ENCODE results near the gene RAPGEF5.

RAPGEF5 gene

DNA sequence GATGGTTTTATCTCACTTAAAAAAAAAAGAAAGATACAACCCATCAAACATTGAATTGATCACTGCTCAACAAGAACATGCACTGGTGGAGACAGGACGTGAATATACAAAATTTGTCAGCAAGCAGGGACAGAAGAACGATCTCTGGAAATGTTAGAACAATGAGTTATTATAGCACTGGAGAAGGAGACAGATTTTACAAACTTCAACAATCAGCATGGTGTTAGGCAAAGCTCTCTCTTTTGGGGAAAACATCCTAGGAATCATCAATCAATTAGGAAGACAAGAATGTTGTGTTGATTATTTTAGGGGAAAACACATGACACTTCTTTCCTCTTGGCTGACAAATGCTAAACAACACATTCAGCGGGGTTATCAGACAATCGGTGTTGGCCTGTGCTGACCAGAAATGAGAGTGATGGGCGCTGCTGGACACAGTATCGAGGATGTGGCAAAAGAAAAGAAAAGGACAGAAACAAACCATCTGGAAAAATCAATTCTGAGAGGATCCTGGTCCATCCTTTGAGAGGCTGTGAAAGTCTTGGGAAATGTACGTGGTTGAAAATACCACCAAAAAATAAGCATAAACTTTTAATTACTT, 103.9 kb downstream of the RAPGEF5 start:
- intact Hi-C loops (cut with DNase I; ENCODE audit: low total_unique reads): no loop called here
- DNase-seq: no peak

GRCh38 chr7:22252016-22252415, 104.9 kb downstream of the RAPGEF5 start:
- Histone ChIP-seq H3K27me3 (no peaks in the 10 kb centered on the region), H3K27ac (no peak overlapping the region), H3K9me3 (no peaks in the 10 kb centered on the region), H3K4me3 (no peak overlapping the region), H3K36me3 (no peaks in the 10 kb centered on the region), H3K4me1 (peaks cover 0 to 13% (median 1%) of the 10 kb centered on the region in 4 donors)
- TF ChIP-seq, protein P1, sequence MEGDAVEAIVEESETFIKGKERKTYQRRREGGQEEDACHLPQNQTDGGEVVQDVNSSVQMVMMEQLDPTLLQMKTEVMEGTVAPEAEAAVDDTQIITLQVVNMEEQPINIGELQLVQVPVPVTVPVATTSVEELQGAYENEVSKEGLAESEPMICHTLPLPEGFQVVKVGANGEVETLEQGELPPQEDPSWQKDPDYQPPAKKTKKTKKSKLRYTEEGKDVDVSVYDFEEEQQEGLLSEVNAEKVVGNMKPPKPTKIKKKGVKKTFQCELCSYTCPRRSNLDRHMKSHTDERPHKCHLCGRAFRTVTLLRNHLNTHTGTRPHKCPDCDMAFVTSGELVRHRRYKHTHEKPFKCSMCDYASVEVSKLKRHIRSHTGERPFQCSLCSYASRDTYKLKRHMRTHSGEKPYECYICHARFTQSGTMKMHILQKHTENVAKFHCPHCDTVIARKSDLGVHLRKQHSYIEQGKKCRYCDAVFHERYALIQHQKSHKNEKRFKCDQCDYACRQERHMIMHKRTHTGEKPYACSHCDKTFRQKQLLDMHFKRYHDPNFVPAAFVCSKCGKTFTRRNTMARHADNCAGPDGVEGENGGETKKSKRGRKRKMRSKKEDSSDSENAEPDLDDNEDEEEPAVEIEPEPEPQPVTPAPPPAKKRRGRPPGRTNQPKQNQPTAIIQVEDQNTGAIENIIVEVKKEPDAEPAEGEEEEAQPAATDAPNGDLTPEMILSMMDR (IDR thresholded peaks at IDR 0.05): no peak
- DNase-seq: no peak
- intact Hi-C loops (cut with DNase I; ENCODE audit: low total_unique reads): no loop called here

More for the DNA sequence above, 103.9 kb downstream of the RAPGEF5 start:
- TF ChIP-seq, protein P1 (IDR thresholded peaks at IDR 0.05): no peak
- no peaks in the 10 kb centered on the region for H3K27me3 ChIP-seq
- H3K9me3 ChIP-seq: no peaks in the 10 kb centered on the region
- no peak overlapping the region for H3K4me3 ChIP-seq
- H3K4me1 ChIP-seq: peaks cover 0 to 10% (median 1%) of the 10 kb centered on the region in 4 donors
- no peaks in the 10 kb centered on the region for H3K36me3 ChIP-seq
- H3K27ac ChIP-seq: no peak overlapping the region

DNA sequence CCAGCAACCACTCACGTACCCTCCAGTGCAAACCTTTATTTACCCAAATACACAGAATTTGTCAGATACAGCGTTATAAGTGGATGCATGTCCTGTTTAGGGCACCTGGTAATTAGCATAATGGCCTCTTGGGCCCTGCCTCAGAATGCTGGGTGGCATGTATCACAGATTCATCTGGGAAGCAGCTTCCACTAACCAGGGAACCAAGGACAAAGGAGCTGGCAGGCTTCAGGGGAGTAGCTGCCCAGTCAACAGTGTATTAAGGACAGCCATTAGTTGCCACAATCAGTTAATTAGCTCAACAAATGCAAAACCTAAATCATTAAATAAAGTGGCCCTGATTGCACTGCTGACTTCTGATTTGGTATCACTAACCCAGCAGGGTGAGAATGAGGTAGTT, 105.7 kb downstream of the RAPGEF5 start:
- Histone ChIP-seq H3K4me1 (peaks cover 0 to 13% (median 1%) of the 10 kb centered on the region in 4 donors), H3K36me3 (no peaks in the 10 kb centered on the region), H3K27me3 (no peaks in the 10 kb centered on the region), H3K27ac (no peak overlapping the region), H3K4me3 (no peak overlapping the region), H3K9me3 (peaks cover 0 to 4% (median 0%) of the 10 kb centered on the region in 3 donors)
- intact Hi-C loops (cut with DNase I; ENCODE audit: low total_unique reads): no loop called here
- TF ChIP-seq, protein P1 (IDR thresholded peaks at IDR 0.05): no peak
- DNase-seq: no peak

DNA sequence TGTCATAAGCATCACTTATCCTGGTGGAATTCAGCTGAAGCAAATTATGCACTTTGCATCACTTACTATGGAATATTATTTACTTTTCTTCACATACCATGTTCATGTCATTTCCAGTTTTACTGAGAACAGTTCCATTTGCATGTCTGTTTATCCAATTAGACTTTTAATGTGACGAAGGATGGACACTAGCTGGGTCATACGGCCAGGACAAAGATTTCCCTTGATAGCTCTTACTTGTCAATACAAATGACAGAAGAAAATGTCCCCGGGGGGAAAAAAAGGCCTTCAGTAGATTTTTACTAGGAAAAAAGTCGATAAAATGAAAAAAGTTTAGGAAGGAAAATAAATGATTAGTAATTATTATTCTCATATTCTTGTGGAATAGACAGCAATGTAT, 106.6 kb downstream of the RAPGEF5 start:
- Histone ChIP-seq H3K4me3 (no peak overlapping the region), H3K9me3 (peaks cover 0 to 7% (median 0%) of the 10 kb centered on the region in 3 donors), H3K4me1 (peaks cover 0 to 7% (median 0%) of the 10 kb centered on the region in 4 donors), H3K36me3 (no peaks in the 10 kb centered on the region), H3K27me3 (no peaks in the 10 kb centered on the region), H3K27ac (no peak overlapping the region)
- no peak for DNase-seq
- intact Hi-C loops (cut with DNase I; ENCODE audit: low total_unique reads): no loop called here
- TF ChIP-seq, protein P1 (IDR thresholded peaks at IDR 0.05): no peak

DNA sequence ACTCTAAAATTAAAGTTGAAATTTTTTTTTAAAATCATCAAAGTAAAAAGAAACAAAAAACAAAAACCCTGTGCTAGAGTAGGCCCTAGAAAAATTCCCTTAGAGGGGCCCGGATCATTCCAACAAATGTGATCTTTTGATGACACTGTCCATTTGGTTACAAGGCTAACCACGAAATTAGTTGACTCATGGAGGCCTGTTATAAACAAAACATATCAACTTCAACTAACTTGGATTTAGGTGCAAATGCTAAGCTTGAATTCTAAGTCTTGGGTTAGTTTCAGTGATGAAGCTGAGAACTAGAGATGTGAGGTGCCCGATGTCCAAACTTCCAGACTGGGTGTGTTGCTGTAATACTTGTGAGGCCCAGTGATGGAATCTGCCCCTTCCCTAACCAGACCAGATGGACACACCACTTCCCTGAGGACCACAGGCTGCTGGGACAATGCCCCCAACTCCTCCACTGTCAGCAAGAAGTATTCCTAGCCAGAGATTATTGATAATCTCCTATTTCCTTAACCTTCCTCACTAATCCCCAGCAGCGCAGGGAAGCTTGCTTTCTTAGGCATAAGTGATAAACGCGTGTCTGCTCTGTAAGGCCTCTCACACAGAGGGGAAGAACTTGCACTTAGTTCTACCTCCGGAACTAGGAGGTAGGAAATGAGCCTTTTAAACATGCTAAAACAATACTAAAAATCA, 108.7 kb downstream of the RAPGEF5 start:
- TF ChIP-seq, protein P1 (IDR thresholded peaks at IDR 0.05): no peak
- Histone ChIP-seq H3K4me1 (peaks cover 0 to 7% (median 0%) of the 10 kb centered on the region in 4 donors), H3K9me3 (peaks cover 0 to 7% (median 0%) of the 10 kb centered on the region in 3 donors), H3K36me3 (no peaks in the 10 kb centered on the region), H3K27ac (no peak overlapping the region), H3K4me3 (no peak overlapping the region), H3K27me3 (no peaks in the 10 kb centered on the region)
- no peak for DNase-seq
- intact Hi-C loops (cut with DNase I; ENCODE audit: low total_unique reads): no loop called here

Data from tibial artery (tissue), 4 donors.